ENCODE data around the gene XXYLT1. TPM values are rescaled to one million over a fixed set of nuclear protein-coding genes. Genes with fewer than 3 reads are reported as not detected.

Gene XXYLT1
- total RNA-seq, 2 experiments from 2014 or later = 5.4 to 5.7 TPM

GRCh38 chr3:195159117-195159813 is 111.7 kb downstream of the XXYLT1 start:
- Mint-ChIP-seq H3K36me3 (ENCODE audit: low read depth) (peaks cover 7% of the 10 kb centered on the region), H3K27me3 (no peaks in the 10 kb centered on the region), H3K4me3 (no peak overlapping the region), H3K4me1 (peaks cover 27% of the 10 kb centered on the region), H3K9me3 (ENCODE audit: low read depth) (no peaks in the 10 kb centered on the region), H3K27ac (no peak overlapping the region)
- ATAC-seq (no peak), DNase-seq (no peak)
- intact Hi-C loops (cut with DNase I, micrococcal nuclease) = no loop called here
- ChIA-PET CTCF (interaction anchor here (0.6 to 1.3 kb wide), 2 partner anchors 25 to 850 kb away, joined by 3 read pairs; no protein-coding TSS in a partner anchor), POLR2A (no interaction called here)

- ATAC-seq (no peak), DNase-seq (no peak)
- Mint-ChIP-seq H3K9me3 (ENCODE audit: low read depth) (no peaks in the 10 kb centered on the region), H3K27ac (no peak overlapping the region), H3K27me3 (no peaks in the 10 kb centered on the region), H3K36me3 (ENCODE audit: low read depth) (peaks cover 9% of the 10 kb centered on the region), H3K4me1 (peaks cover 16% of the 10 kb centered on the region), H3K4me3 (no peak overlapping the region)
- POLR2A ChIA-PET = no interaction called here
- intact Hi-C loops (cut with DNase I, micrococcal nuclease) = no loop called here
- CTCF ChIA-PET = no interaction called here
Observed at GRCh38 chr3:195156286-195156890, 114.6 kb downstream of the XXYLT1 start.

- Mint-ChIP-seq H3K36me3 (ENCODE audit: low read depth) (peaks cover 9% of the 10 kb centered on the region), H3K27ac (no peak overlapping the region), H3K4me3 (no peak overlapping the region), H3K27me3 (no peaks in the 10 kb centered on the region), H3K9me3 (ENCODE audit: low read depth) (no peaks in the 10 kb centered on the region), H3K4me1 (peaks cover 17% of the 10 kb centered on the region)
- CTCF ChIA-PET = no interaction called here
- POLR2A ChIA-PET = no interaction called here
- no peak for ATAC-seq
- intact Hi-C loops (cut with DNase I, micrococcal nuclease) = no loop called here
- DNase-seq = no peak
Observed at GRCh38 chr3:195155570-195156241, 115.3 kb downstream of the XXYLT1 start.

DNA sequence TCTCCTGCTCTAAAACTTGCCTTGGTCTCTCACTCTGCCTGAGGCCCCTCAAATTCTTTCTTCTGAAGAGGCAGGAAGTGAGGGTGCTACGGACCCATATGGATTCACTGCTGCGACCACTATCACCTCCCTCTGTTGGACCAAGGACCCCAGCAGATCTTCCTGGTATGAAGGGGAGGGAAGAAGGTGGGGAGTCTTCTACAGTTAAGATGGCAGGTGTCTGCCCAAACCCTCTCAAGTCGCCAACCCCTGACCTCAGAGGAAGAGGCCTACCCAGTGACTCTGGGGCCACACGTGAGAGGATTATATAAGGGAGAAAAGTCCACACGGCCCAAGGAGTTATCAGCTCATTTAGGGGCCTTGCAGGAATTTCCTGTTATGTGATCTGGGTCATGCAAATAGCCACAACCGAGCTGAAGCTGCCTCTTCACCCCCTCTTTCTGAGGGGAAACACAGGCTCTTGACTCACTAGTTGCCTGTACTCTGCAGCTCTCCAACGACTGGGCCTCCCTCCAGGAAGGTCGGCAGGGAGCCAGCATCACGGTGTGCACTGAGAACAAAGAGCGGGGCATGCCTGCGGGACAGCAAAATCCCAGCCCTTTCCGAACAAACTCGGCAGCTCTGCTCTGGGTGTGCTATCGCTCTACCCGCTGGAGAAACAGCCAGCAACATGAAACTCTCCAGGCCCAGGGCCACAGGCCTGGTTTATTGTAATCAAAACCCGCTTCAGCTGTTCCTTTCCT is 116.0 kb downstream of the XXYLT1 start:
- no peaks in the 10 kb centered on the region for H3K27me3 Mint-ChIP-seq
- H3K36me3 Mint-ChIP-seq (ENCODE audit: low read depth) = peaks cover 9% of the 10 kb centered on the region
- peaks cover 24% of the 10 kb centered on the region for H3K4me1 Mint-ChIP-seq
- ChIA-PET POLR2A (no interaction called here), CTCF (no interaction called here)
- H3K4me3 Mint-ChIP-seq = no peak overlapping the region
- intact Hi-C loops (cut with DNase I, micrococcal nuclease) = no loop called here
- H3K9me3 Mint-ChIP-seq (ENCODE audit: low read depth) = no peaks in the 10 kb centered on the region
- peak; percentile 27 for ATAC-seq
- peak overlapping the region; percentile 32 for H3K27ac Mint-ChIP-seq
- DNase-seq = no peak

GRCh38 chr3:195154111-195154791 is 116.7 kb downstream of the XXYLT1 start:
- H3K27ac Mint-ChIP-seq = no peak overlapping the region

DNA sequence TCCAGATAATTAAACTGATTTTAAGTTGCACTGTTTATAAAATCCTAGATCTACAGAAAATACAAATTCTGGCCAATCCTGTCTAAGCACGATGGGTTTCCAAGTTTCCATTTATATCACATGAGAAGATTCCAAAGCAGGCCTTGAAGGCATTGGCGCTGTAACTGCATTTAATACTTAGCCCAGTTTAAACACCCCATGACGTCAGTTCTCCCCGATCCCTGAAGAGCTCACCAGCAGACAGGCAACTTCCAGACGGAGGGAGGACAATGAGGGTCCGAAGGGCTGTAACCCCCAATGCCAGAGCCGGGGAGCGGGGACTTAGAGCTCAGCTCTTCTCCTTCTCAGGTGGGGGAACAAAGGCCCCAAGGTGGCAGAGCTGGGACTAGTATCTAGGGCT is 117.3 kb downstream of the XXYLT1 start:
- CTCF ChIA-PET = interaction anchor here (0.7 to 0.8 kb wide), 2 partner anchors 241 to 456 kb away, joined by 3 read pairs; no protein-coding TSS in a partner anchor
- Mint-ChIP-seq H3K4me3 (no peak overlapping the region), H3K27ac (no peak overlapping the region), H3K4me1 (peaks cover 34% of the 10 kb centered on the region), H3K9me3 (ENCODE audit: low read depth) (no peaks in the 10 kb centered on the region), H3K36me3 (ENCODE audit: low read depth) (peaks cover 9% of the 10 kb centered on the region), H3K27me3 (peaks cover 2% of the 10 kb centered on the region)
- ATAC-seq = no peak
- DNase-seq = no peak
- intact Hi-C loops (cut with DNase I, micrococcal nuclease) = no loop called here
- POLR2A ChIA-PET = no interaction called here

More at GRCh38 chr3:195154111-195154791, 116.7 kb downstream of the XXYLT1 start:
- ATAC-seq (no peak), DNase-seq (no peak)
- no peaks in the 10 kb centered on the region for H3K27me3 Mint-ChIP-seq
- H3K4me1 Mint-ChIP-seq = peaks cover 28% of the 10 kb centered on the region
- ChIA-PET CTCF (interaction anchor here (0.7 to 0.8 kb wide), 2 partner anchors 241 to 457 kb away, joined by 3 read pairs; no protein-coding TSS in a partner anchor), POLR2A (no interaction called here)
- intact Hi-C loops (cut with DNase I, micrococcal nuclease) = no loop called here
- H3K36me3 Mint-ChIP-seq (ENCODE audit: low read depth) = peaks cover 9% of the 10 kb centered on the region
- no peaks in the 10 kb centered on the region for H3K9me3 Mint-ChIP-seq (ENCODE audit: low read depth)
- H3K4me3 Mint-ChIP-seq = no peak overlapping the region

GRCh38 chr3:195153130-195153529 is 117.8 kb downstream of the XXYLT1 start:
- Mint-ChIP-seq H3K4me3 (no peak overlapping the region), H3K36me3 (ENCODE audit: low read depth) (peaks cover 9% of the 10 kb centered on the region), H3K27ac (no peak overlapping the region), H3K4me1 (peaks cover 39% of the 10 kb centered on the region), H3K27me3 (peaks cover 2% of the 10 kb centered on the region), H3K9me3 (ENCODE audit: low read depth) (no peaks in the 10 kb centered on the region)
- DNase-seq (no peak), ATAC-seq (no peak)
- intact Hi-C loops (cut with DNase I, micrococcal nuclease) = no loop called here
- ChIA-PET POLR2A (no interaction called here), CTCF (no interaction called here)

DNA sequence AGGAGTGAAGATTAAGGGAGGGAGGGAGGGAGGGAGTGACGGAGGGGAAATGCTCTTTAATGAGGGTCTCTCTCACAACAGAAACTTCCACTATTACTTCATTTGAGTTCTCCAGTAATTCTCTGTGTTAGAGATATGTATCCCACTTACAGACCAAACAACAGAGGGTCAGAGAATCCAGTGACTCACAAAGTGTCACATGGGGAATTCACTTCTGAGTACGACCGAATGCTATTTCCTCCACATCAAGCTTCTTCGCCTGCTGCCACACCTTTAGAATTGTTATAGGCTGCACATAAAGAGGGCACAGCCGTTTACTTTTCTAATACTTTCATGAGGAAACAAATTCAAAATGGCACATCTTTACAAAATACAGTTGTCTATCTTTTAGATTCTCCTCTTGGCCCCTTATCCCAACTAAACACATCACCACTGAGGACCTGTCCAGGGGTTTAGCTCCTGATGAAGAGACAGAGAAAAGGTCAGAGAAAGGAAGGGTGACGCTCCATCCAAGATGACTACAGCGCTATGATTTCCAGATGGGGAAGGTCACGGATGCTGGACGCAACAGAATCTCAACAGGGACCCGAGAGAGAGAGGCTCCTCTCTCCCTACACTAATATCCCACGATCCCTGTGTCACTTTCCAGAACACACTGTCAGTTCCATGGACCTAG is 119.0 kb downstream of the XXYLT1 start:
- CTCF ChIA-PET = interaction anchor here (0.7 kb wide), 1 partner anchor 150 kb away, joined by 3 read pairs; no protein-coding TSS in a partner anchor
- Mint-ChIP-seq H3K9me3 (ENCODE audit: low read depth) (no peaks in the 10 kb centered on the region), H3K4me3 (no peak overlapping the region), H3K4me1 (peaks cover 47% of the 10 kb centered on the region), H3K27ac (no peak overlapping the region), H3K36me3 (ENCODE audit: low read depth) (peaks cover 9% of the 10 kb centered on the region), H3K27me3 (peaks cover 2% of the 10 kb centered on the region)
- ATAC-seq (no peak), DNase-seq (no peak)
- POLR2A ChIA-PET = no interaction called here
- intact Hi-C loops (cut with DNase I, micrococcal nuclease) = no loop called here

GRCh38 chr3:195151402-195151801 is 119.6 kb downstream of the XXYLT1 start:
- no peak overlapping the region for H3K4me3 Mint-ChIP-seq
- CTCF ChIA-PET = no interaction called here
- no peak for DNase-seq
- no peak for ATAC-seq
- peaks cover 47% of the 10 kb centered on the region for H3K4me1 Mint-ChIP-seq
- intact Hi-C loops (cut with DNase I, micrococcal nuclease) = no loop called here
- POLR2A ChIA-PET = no interaction called here
- H3K36me3 Mint-ChIP-seq (ENCODE audit: low read depth) = peaks cover 8% of the 10 kb centered on the region
- no peaks in the 10 kb centered on the region for H3K9me3 Mint-ChIP-seq (ENCODE audit: low read depth)
- peaks cover 2% of the 10 kb centered on the region for H3K27me3 Mint-ChIP-seq
- H3K27ac Mint-ChIP-seq = no peak overlapping the region

DNA sequence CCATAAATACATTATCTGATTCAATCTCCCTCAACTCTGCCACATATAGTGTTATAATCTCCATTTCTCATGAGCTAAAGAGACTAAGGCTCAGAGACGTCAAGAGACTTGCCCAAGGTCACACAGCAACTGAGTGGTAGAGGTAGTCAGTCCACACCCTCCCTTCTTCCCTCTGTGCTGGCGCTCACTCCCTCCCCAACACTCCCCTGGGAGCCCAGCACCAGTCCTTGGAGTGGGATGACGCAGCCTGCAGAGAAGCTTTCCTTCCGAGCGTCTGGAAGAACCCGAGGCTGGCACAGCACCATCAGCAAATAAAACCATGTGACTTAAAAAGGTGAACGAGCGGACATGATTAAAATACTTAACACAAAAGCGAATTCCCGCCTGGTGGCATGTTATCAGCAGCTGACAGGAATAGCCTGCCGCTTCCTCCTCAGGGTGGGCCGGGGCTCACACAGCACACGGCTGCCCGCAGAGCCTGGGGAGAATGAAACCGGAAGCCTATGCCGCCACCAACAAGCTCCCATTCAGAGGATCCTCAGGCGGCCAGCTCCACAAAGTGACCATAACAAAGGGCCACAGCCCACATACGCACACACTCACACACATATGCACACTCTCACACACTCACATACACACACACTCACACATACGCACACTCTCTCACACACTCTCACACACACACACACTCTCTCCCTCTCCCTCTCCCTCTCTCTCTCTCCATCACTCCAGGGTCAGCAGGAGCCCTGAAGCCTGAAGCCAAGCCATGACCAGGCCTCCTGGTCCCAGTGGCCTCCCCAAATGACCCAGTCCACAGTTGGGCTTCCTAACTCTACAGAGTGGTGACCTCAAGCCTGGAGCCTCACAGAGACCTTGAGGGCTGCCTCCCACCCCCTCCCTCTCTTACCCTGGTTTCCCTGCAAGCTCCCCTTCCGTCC is 120.5 kb downstream of the XXYLT1 start:
- intact Hi-C loops (cut with DNase I, micrococcal nuclease) = no loop called here
- ATAC-seq (peak; percentile 59), DNase-seq (peak; percentile 48)
- peaks cover 45% of the 10 kb centered on the region for H3K4me1 Mint-ChIP-seq
- peaks cover 2% of the 10 kb centered on the region for H3K27me3 Mint-ChIP-seq
- peak overlapping the region; percentile 69 for H3K27ac Mint-ChIP-seq
- H3K9me3 Mint-ChIP-seq (ENCODE audit: low read depth) = no peaks in the 10 kb centered on the region
- peaks cover 3% of the 10 kb centered on the region for H3K36me3 Mint-ChIP-seq (ENCODE audit: low read depth)
- H3K4me3 Mint-ChIP-seq = peak overlapping the region; percentile 37
- ChIA-PET POLR2A (interaction anchor here (0.6 kb wide), 1 partner anchor 17 kb away, joined by 3 read pairs; no protein-coding TSS in a partner anchor), CTCF (interaction anchor here (0.6 to 1.4 kb wide), 4 partner anchors 38 to 1618 kb away, joined by 3 read pairs; partner anchors contain the start of gene LSG1)
